ENCODE measurements around the gene RNF144A.
"Not testable (repeated sequence)": the region's sequence is repeated elsewhere in the genome, so short reads cannot be mapped to it uniquely, and the experiment has no call there.

RNF144A gene, protein sequence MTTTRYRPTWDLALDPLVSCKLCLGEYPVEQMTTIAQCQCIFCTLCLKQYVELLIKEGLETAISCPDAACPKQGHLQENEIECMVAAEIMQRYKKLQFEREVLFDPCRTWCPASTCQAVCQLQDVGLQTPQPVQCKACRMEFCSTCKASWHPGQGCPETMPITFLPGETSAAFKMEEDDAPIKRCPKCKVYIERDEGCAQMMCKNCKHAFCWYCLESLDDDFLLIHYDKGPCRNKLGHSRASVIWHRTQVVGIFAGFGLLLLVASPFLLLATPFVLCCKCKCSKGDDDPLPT

GRCh38 chr2:6917071-6917760 is at the start of gene RNF144A:
TSS of gene RNF144A (plus strand) at chr2:6917412. CDS start at chr2:6996927, 79,515 bp downstream.
- no peak for DNase-seq (ENCODE audit: low read depth, low spot score)

GRCh38 chr2:6872394-6872793 is 44.8 kb upstream of the RNF144A start:
- DNase-seq (ENCODE audit: low read depth, low spot score), result no peak

DNA sequence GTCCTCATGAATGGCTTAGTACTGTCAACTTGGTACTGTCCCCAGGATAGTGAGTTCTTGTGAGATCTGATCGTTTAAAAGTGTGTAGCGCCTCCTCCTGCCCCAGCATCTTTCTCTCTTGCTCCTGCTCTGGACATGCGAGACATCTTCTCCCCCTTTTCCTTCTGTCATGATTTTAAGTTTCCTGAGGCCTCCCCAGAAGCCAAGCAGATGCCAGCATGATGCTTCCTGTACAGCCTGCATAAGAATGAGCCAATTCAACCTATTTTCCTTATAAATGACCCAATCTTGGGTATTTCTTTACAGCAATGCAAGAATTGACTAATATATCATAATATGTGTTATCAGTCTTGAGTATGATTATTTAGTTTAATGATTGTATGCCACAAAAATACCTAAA is 43.2 kb upstream of the RNF144A start:
- no peak for DNase-seq (ENCODE audit: low read depth, low spot score)

- DNase-seq (ENCODE audit: low read depth, low spot score), result no peak
Observed at GRCh38 chr2:6876309-6876708, 40.9 kb upstream of the RNF144A start.

DNA sequence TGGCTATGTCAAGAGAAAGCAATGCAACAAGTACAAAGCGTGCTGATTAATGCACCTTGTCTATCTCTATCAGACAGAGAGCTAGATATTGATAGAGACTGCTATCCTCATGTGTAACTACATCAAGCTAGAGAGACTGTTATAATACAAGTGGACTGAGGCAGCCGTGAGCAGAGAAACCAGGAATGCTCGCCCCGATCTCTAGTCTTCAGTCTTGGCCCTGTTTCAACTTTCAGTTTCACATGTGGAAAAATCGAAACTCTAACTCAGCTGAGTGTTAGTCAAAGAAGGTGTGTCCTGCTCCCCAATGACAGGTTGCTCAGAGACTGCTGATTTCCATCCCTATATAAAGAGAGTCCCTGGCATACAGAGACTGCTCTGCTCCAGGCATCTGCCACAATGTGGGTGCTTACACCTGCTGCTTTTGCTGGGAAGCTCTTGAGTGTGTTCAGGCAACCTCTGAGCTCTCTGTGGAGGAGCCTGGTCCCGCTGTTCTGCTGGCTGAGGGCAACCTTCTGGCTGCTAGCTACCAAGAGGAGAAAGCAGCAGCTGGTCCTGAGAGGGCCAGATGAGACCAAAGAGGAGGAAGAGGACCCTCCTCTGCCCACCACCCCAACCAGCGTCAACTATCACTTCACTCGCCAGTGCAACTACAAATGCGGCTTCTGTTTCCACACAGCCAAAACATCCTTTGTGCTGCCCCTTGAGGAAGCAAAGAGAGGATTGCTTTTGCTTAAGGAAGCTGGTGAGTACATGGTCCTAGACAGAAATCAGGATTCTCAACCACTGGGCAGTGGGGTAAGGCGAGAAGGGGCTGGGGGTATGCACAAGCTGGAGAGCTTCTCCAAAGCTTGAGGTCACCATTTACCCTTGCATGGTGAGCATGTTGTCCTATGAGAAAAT is 39.6 kb upstream of the RNF144A start, which contains the start of gene RSAD2:
TSS of gene RSAD2 (plus strand) at position 376 of the 903 bp plus-strand sequence. CDS start at position 400, 24 bp downstream.
- no peak for DNase-seq (ENCODE audit: low read depth, low spot score)

DNA sequence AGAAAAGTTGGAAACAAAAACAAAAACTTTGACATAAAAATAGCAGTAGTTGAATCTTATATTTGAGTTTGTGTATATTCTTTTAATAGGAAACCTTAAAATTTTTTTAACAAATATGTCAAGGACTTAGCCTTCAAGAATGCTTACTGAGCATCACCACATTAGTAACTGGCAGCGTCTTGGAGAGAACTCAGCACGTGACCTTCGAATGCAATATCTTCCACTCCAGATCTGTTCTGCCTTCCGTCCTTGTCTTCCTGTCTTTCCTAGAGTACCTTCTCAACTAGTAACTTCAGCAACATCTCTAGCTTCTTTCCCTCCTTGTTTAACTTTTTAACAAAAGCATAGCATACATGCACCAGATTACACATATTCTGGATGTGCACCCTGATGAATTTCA is 38.7 kb upstream of the RNF144A start:
- no peak for DNase-seq (ENCODE audit: low read depth, low spot score)

GRCh38 chr2:6879011-6879410 is 38.2 kb upstream of the RNF144A start:
- DNase-seq (ENCODE audit: low read depth, low spot score), result no peak

DNA sequence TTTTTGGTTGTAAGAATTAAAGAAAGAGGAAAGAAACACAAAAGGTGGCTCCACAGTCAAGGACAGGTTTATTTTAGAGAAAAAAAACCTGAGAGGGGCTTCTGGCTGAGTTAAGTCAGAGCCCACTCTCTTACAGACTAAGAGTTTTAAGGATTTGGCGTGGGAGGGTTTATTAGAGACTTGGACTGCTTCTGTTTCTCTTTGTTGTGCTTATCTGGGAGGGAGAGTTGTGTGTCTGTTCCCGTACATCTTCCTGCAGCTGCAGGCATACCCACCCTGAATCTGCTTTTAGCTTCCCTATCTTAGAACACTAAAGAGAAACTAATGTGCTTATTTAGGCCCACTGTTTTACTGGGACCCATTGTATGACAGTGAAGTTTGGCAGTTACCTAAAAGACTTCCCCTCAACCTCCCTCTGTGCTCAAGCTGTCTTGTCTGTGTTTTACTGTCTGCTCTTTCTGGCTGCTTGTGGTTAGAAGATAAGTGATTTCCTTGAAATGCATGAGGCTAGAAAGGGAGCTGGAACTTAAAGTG is 36.9 kb upstream of the RNF144A start:
- DNase-seq (ENCODE audit: low read depth, low spot score), result no peak

- no peak for DNase-seq (ENCODE audit: low read depth, low spot score)
Observed at GRCh38 chr2:6881046-6881445, 36.2 kb upstream of the RNF144A start.

- no peak for DNase-seq (ENCODE audit: low read depth, low spot score)
Observed at GRCh38 chr2:6881516-6881915, 35.7 kb upstream of the RNF144A start.

DNA sequence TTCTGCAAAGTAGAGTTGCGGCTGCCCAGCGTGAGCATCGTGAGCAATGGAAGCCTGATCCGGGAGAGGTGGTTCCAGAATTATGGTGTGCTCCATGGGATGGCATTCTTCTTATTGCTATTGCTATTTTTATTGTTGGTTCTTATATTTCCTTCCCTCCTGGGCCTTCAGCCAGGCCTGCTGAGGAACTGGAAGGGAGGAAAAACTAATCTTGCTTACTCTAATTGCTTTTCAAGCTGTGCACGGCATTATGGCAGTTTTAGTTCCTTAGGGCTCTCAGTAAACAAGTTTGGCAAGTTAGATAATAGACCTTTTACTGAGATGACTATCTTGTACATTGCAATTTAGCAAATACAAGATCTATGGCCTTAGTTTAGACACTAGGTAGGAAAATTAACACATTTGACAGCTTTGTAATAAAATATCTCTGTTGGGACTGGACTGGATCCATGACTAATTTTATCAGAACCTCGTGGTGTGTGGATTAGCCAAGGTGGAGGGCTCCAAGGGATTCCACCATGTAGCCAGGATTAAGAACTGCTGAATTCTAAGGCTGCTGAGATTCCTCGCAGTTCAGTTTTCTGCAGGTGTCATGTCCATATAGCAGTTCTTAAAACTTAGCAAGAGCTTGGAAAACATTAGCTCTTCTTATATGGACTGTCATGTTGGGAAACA is 33.6 kb upstream of the RNF144A start:
- no peak for DNase-seq (ENCODE audit: low read depth, low spot score)

DNA sequence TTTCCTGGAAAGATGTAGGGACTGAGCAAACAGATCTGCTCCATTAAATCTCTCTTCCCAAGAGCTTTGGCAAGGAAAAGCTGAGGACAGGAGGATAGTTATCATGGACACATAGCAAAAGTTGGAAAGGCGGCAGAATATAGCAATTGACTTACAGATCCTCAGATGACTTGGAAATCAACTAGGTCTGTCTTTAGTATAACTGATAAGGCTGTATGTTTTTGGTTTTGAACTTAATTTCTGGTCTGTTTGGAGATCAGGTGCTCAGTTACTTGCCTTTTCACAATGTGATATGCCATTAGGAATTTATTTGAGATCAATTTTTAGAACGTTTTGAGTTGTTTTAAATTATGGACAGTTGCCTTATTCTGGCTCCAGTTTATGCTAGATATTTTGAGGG is 31.7 kb upstream of the RNF144A start:
- DNase-seq (ENCODE audit: low read depth, low spot score), result no peak

GRCh38 chr2:6885968-6886367 is 31.2 kb upstream of the RNF144A start:
- no peak for DNase-seq (ENCODE audit: low read depth, low spot score)

DNA sequence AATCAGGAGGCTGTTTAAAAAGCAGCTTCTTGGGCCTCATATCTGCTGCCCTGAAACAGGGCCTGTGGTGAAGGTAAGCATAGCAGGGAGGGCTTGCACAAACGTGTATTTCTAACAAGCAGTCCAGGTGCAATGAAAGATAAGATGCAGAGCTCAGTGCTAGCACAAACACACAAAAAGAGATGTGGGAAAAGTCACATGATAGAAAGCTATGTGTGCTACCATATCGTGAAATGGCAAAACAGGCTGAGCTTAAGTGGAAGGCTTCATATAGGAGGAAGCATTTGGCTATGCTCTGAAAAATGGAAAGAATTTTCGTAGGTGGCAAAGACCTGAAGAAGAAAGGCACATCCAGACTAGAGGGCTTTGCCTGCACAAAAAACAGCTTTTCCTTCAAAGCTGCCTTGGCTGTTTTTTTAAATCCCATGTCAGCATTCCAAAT is 29.4 kb upstream of the RNF144A start:
- DNase-seq (ENCODE audit: low read depth, low spot score), result no peak

DNA sequence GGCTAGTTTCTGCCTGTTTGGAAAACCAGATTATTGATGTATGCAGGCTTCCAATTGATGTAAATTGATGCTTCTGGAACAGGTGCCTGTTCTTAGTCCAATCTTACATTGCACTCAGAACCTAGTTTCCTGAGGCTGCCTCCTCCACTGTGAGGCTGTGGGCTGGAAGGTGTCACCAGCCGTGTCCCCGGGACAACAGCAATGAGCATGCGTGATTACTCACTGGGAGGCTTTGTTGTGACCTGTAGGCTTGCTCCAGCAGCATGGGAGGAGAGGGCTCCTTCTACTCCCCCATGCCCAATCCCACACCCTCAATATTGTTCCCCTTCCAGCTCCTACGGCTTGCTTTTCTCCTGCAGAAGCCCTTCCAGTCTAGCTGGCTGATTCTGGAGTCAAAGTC is 28.5 kb upstream of the RNF144A start:
- DNase-seq (ENCODE audit: low read depth, low spot score), result no peak

GRCh38 chr2:6893876-6894482 is 23.2 kb upstream of the RNF144A start:
- DNase-seq (ENCODE audit: low read depth, low spot score), result no peak

GRCh38 chr2:6896930-6897759 is 20.1 kb upstream of the RNF144A start:
- DNase-seq (ENCODE audit: low read depth, low spot score), result no peak

- DNase-seq (ENCODE audit: low read depth, low spot score), result not testable (repeated sequence)
Observed at GRCh38 chr2:6902581-6902980, 14.6 kb upstream of the RNF144A start.

DNA sequence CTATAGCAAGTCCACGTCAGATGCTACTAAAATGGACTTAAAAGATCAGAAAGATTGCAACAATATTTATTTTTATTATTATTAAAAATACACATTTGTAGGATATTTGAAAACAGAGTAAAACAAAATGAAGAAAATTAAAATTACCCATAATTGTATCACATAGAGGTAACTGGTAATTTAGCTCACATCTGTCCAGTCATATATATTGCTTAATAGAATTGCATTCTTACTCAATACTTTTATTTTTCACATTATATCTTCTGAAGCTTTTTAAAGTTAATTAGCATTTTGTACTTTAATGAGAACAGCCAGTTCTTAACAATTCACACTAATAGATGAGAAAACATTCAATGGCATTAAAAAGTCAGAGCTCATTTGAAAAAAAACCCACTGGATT is 11.5 kb upstream of the RNF144A start:
- DNase-seq (ENCODE audit: low read depth, low spot score), result no peak

DNA sequence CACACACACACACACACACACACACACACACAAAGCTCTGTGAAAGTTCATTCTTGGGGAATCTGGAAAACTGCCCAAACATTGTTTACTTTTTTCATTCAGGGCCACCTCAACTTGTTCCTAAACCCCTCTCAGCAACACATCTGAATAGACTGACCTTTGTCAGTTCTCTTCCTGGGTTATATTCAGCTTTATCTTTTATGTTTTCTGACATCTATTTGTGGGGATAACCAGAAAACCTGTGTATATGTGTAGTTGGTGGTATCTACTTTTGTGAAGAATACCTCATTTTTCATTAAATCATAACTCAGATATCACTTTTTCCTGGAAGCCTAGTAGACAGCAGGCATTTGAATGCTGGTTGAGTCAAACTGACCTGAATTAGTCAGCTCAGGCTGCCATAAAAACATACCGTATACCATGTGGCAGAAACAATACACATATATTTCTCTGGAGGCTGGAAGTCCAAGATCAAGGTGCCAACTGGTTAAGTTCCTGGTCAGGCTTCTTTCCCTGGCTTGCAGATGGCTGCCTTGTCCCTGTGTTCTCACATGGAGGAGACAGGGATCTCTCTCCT is 11.0 kb upstream of the RNF144A start:
- DNase-seq (ENCODE audit: low read depth, low spot score), result no peak

All from brain pericyte (primary cell).